ENCODE data around the gene ERC1. TPM values are rescaled to one million over a fixed set of nuclear protein-coding genes. Genes with fewer than 3 reads are reported as not detected.

ERC1 gene
- total RNA-seq, 1 donor from 2014 or later, result 79.5 TPM

DNA sequence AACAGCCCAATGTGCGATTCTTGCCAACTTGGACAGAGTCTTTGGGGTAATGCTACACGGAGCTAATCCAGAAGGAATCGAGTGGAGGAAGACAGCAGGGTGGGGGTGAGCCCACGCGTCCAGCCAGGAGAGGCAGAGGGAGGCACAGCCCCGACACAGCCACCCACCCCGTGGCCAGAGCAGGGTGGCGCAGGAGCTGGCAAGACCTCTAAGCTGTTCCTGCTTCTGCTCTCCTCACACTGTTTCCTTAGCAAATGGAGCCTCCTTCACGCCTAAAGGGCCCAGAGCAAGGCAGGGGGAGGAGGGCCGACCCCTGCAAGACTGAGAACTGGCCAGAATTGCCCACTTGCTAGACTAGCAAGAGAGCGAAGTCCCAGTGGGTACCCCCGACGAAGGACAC lies 511.8 kb downstream of the ERC1 start:
- Mint-ChIP-seq H3K9me3 (ENCODE audit: unreplicated experiment) (no peaks in the 10 kb centered on the region), H3K27ac (ENCODE audit: unreplicated experiment) (no peak overlapping the region), H3K4me1 (ENCODE audit: unreplicated experiment) (peaks cover 25% of the 10 kb centered on the region), H3K4me3 (ENCODE audit: unreplicated experiment) (no peak overlapping the region), H3K36me3 (ENCODE audit: unreplicated experiment) (no peaks in the 10 kb centered on the region), H3K27me3 (ENCODE audit: unreplicated experiment) (no peaks in the 10 kb centered on the region)
- no peak for DNase-seq (ENCODE audit: extremely low spot score, unreplicated experiment)
- TF ChIP-seq, protein P1, sequence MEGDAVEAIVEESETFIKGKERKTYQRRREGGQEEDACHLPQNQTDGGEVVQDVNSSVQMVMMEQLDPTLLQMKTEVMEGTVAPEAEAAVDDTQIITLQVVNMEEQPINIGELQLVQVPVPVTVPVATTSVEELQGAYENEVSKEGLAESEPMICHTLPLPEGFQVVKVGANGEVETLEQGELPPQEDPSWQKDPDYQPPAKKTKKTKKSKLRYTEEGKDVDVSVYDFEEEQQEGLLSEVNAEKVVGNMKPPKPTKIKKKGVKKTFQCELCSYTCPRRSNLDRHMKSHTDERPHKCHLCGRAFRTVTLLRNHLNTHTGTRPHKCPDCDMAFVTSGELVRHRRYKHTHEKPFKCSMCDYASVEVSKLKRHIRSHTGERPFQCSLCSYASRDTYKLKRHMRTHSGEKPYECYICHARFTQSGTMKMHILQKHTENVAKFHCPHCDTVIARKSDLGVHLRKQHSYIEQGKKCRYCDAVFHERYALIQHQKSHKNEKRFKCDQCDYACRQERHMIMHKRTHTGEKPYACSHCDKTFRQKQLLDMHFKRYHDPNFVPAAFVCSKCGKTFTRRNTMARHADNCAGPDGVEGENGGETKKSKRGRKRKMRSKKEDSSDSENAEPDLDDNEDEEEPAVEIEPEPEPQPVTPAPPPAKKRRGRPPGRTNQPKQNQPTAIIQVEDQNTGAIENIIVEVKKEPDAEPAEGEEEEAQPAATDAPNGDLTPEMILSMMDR (IDR thresholded peaks at IDR 0.05), result no peak

DNA sequence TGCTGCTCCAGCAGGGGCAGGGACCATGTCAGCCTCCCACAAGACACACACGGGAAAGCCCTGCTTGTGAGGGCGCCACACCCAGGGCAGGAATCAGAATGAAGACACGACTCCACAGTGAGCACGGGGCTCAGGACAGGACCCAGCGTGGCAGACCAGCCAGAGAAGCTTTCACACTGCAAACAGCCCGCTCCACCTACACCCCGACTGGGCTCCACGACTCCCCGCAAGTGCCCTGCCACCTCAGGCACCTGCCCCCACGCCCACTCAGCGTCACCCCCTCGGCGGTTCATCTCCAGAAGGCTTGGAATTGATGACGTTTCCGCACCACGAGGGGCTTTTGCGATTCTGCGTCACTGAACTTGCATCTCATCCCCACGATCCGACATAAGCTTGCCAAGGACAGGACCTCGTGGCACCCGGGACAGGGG lies 512.3 kb downstream of the ERC1 start:
- TF ChIP-seq, protein P1 (IDR thresholded peaks at IDR 0.05), result no peak
- no peaks in the 10 kb centered on the region for H3K36me3 Mint-ChIP-seq (ENCODE audit: unreplicated experiment)
- no peak overlapping the region for H3K4me3 Mint-ChIP-seq (ENCODE audit: unreplicated experiment)
- DNase-seq (ENCODE audit: extremely low spot score, unreplicated experiment), result no peak
- H3K9me3 Mint-ChIP-seq (ENCODE audit: unreplicated experiment), result no peaks in the 10 kb centered on the region
- H3K27ac Mint-ChIP-seq (ENCODE audit: unreplicated experiment), result no peak overlapping the region
- H3K4me1 Mint-ChIP-seq (ENCODE audit: unreplicated experiment), result peaks cover 22% of the 10 kb centered on the region
- no peaks in the 10 kb centered on the region for H3K27me3 Mint-ChIP-seq (ENCODE audit: unreplicated experiment)

DNA sequence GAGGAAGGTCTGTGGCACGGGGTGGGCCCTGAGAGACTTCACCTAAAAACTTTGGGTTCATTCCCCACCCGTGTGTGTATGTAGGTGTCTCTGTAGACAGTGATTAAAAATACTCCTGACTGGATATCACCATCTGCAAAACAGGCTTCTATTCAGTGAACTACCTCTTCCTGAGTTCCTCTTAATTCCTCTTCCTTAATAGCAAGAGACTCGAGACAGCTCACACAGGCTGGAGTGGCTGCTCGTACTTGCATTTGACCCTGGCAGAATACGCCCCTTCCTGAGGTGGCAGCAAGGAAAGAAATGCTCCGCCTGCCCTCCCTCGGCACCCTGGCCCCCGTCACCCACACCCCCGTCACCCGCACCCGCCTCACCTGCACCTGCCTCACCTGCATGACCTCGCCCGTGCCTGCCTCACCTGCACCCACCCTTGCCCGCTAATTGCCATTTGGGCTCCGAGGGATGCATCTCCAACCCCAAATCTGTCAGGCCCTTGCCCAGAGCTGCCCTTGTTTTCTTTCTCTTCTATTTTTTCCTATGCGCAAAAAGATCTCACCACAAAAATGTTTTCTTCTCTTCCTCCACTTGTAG lies 513.4 kb downstream of the ERC1 start:
- Mint-ChIP-seq H3K27ac (ENCODE audit: unreplicated experiment) (no peak overlapping the region), H3K27me3 (ENCODE audit: unreplicated experiment) (no peaks in the 10 kb centered on the region), H3K4me3 (ENCODE audit: unreplicated experiment) (no peak overlapping the region), H3K36me3 (ENCODE audit: unreplicated experiment) (no peaks in the 10 kb centered on the region), H3K4me1 (ENCODE audit: unreplicated experiment) (peaks cover 22% of the 10 kb centered on the region), H3K9me3 (ENCODE audit: unreplicated experiment) (no peaks in the 10 kb centered on the region)
- TF ChIP-seq, protein P1 (IDR thresholded peaks at IDR 0.05), result no peak
- DNase-seq (ENCODE audit: extremely low spot score, unreplicated experiment), result no peak

DNA sequence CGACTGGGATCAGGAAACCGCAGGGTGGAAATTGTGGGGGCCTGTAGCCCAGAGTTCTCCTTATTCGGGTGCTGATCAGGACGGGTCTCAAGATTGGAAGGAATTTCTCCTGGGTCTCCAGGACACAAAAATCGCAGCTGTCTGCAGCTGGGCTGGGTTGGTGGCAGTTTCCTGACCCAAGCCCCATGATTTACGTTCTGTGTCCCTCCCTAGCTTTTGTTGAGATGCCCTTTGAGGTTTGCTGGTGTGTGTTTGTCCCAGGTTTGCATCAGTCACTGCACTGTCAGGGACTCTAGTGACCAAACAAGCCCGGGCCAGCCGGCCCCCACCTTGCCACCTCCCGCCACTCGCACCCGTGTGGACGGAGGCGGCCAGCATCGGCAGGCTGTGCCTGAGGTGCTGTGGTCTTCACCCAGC lies 513.9 kb downstream of the ERC1 start:
- peaks cover 19% of the 10 kb centered on the region for H3K4me1 Mint-ChIP-seq (ENCODE audit: unreplicated experiment)
- no peaks in the 10 kb centered on the region for H3K9me3 Mint-ChIP-seq (ENCODE audit: unreplicated experiment)
- no peak for DNase-seq (ENCODE audit: extremely low spot score, unreplicated experiment)
- H3K27ac Mint-ChIP-seq (ENCODE audit: unreplicated experiment), result no peak overlapping the region
- H3K27me3 Mint-ChIP-seq (ENCODE audit: unreplicated experiment), result no peaks in the 10 kb centered on the region
- no peaks in the 10 kb centered on the region for H3K36me3 Mint-ChIP-seq (ENCODE audit: unreplicated experiment)
- TF ChIP-seq, protein P1 (IDR thresholded peaks at IDR 0.05), result no peak
- no peak overlapping the region for H3K4me3 Mint-ChIP-seq (ENCODE audit: unreplicated experiment)

DNA sequence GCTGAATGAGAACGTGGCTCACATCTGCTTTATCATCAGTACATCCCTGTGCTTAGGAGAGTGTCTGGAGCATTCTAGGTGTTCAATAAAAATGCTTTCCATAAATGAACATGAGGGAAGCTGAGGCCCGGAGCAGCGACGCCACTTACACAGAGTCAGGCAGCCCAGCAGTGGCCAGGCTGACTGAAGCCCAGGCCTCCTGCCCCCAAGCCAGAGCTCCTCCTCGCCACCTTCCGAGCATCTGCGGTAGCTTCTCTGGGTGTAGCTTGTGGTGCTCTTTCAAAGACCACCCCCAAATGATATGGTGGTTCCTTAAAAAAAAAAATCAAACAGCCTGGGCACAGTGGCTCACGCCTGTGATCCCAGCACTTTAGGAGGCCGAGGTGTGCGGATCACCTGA lies 514.6 kb downstream of the ERC1 start:
- Mint-ChIP-seq H3K36me3 (ENCODE audit: unreplicated experiment) (no peaks in the 10 kb centered on the region), H3K4me3 (ENCODE audit: unreplicated experiment) (no peak overlapping the region), H3K4me1 (ENCODE audit: unreplicated experiment) (peaks cover 12% of the 10 kb centered on the region), H3K9me3 (ENCODE audit: unreplicated experiment) (no peaks in the 10 kb centered on the region), H3K27me3 (ENCODE audit: unreplicated experiment) (no peaks in the 10 kb centered on the region), H3K27ac (ENCODE audit: unreplicated experiment) (no peak overlapping the region)
- TF ChIP-seq, protein P1 (IDR thresholded peaks at IDR 0.05), result no peak
- no peak for DNase-seq (ENCODE audit: extremely low spot score, unreplicated experiment)
